Measurements from ENCODE around the gene BARHL2. TPM values are rescaled to one million over a fixed set of nuclear protein-coding genes. Genes with fewer than 3 reads are reported as not detected.
A peak's percentile ranks its signal among the peaks of the same experiment; 100 is the strongest.

The BARHL2 gene
- total and polyA plus RNA-seq, 12 donors, result 0.13 TPM; not detected in 11

GRCh38 chr1:90745972-90746371 lies 28.9 kb upstream of the BARHL2 start:
- peaks cover 0 to 36% (median 12%) of the 10 kb centered on the region in 7 donors for H3K27me3 ChIP-seq
- intact Hi-C loops (cut with DNase I), result no loop called here
- H3K4me1 ChIP-seq, result no peaks in the 10 kb centered on the region
- TF ChIP-seq CTCF (IDR thresholded peaks at IDR 0.05), result no peak
- ATAC-seq (no peak), DNase-seq (no peak)
- no peaks in the 10 kb centered on the region for H3K9me3 ChIP-seq
- no peak overlapping the region for H3K4me3 ChIP-seq
- WGBS, 2 donors, result 94 to 95% methylated on average over 2 of the region's 2 CpGs
- H3K36me3 ChIP-seq, result no peaks in the 10 kb centered on the region
- H3K27ac ChIP-seq, result no peak overlapping the region

- peaks cover 32 to 100% (median 96%) of the 10 kb centered on the region in 7 donors for H3K27me3 ChIP-seq
- no peak for DNase-seq
- intact Hi-C loops (cut with DNase I), result no loop called here
- H3K4me3 ChIP-seq, result no peak overlapping the region
- no peak for TF ChIP-seq CTCF (IDR thresholded peaks at IDR 0.05)
- no peaks in the 10 kb centered on the region for H3K9me3 ChIP-seq
- 42 to 45% methylated on average over 3 of the region's 3 CpGs for whole genome bisulfite sequencing, 2 donors
- ATAC-seq, result no peak
- H3K4me1 ChIP-seq, result peaks cover 0 to 28% (median 11%) of the 10 kb centered on the region in 9 donors
- H3K36me3 ChIP-seq, result no peaks in the 10 kb centered on the region
- H3K27ac ChIP-seq, result no peak overlapping the region
Measured at GRCh38 chr1:90732136-90732535, 15.0 kb upstream of the BARHL2 start.

- TF ChIP-seq CTCF (IDR thresholded peaks at IDR 0.05), result no peak
- intact Hi-C loops (cut with DNase I), result no loop called here
- peaks cover 39 to 100% (median 97%) of the 10 kb centered on the region in 7 donors for H3K27me3 ChIP-seq
- H3K36me3 ChIP-seq, result no peaks in the 10 kb centered on the region
- DNase-seq (no peak), ATAC-seq (no peak)
- H3K4me1 ChIP-seq, result peaks cover 0 to 34% (median 16%) of the 10 kb centered on the region in 9 donors
- 35 to 47% methylated on average over 6 of the region's 6 CpGs for WGBS, 2 donors
- H3K27ac ChIP-seq, result no peak overlapping the region
- H3K9me3 ChIP-seq, result no peaks in the 10 kb centered on the region
- H3K4me3 ChIP-seq, result no peak overlapping the region
Measured at GRCh38 chr1:90731382-90732050, 14.4 kb upstream of the BARHL2 start.

DNA sequence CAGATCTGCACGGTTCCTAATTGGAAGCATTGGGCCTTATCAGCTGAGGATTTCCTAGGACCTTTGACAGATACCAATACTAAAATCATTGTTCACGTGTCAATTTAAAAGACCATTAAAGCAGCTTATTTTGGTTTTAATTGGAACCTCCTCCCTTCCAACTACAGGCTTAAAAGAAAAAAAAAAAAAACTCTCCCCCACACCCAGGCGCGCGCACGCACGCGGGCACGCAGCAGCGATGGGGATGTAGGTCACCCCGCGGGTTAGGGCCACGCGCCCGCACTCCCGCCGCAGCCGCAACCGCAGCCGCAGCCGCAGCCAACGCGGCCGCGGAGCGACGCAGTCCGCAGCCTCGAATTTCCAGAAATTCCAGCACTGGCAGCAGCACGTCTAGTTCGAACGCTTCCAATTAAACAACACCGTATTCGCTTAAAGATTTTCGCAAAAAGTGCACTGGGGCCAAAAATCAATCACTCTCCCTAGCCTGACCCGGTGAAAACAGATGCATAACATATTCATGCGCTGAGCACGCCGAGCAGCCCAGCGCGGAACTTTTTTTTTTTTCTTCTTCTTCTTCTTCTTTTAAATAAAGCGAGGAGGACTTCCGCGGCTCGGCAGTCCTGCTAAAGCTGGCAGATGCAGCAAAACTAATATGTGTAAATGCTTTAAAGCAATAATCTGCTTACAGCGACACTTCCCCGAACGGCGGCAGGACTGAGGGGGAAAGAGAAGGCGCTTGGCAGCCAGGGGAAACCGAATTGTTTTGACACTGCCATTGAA lies 13.3 kb upstream of the BARHL2 start:
- Histone ChIP-seq H3K4me3 (peak overlapping the region in 6 of 10 donors; percentile 3 to 32 (median 18)), H3K27me3 (peaks cover 48 to 100% (median 97%) of the 10 kb centered on the region in 7 donors), H3K9me3 (no peaks in the 10 kb centered on the region), H3K27ac (no peak overlapping the region), H3K4me1 (peaks cover 5 to 45% (median 27%) of the 10 kb centered on the region in 9 donors), H3K36me3 (no peaks in the 10 kb centered on the region)
- ATAC-seq (no peak), DNase-seq (no peak)
- intact Hi-C loops (cut with DNase I), result no loop called here
- no peak for TF ChIP-seq CTCF (IDR thresholded peaks at IDR 0.05)
- 2 to 6% methylated on average over 51 of the region's 51 CpGs for WGBS, 2 donors

All from heart right ventricle (tissue), 16 donors.